K562 (cell line): ENCODE results near the gene SH3GL3. TPM values are rescaled to one million over a fixed set of nuclear protein-coding genes. Genes with fewer than 3 reads are reported as not detected.

ENCODE experiments used
- ATAC-seq: fragments of 200-7000 bp; cut with Tn5 transposase; 3 replicates; pipeline ENCODE4 v1.9.1; 2020; ENCODE audit warnings: moderate library complexity
- BruUV-seq: library from RNA; stranded (reverse); fragments of 400-500 nt; replicated peaks from 2 replicates; lab custom pipeline; 2021; lab: Mats Ljungman, UMichigan
- CTCF ChIA-PET: fragments of 300-600 bp; formaldehyde crosslinking; extraction: SDS; loops from one replicate; lab custom pipeline; 2021; ENCODE audit warnings: low intra/inter-chr PET ratio; lab: Yijun Ruan, JAX
- POLR2A ChIA-PET: fragments of 300-600, 350-650 bp; sonication (Branson Sonifier 250); formaldehyde crosslinking; extraction: SDS; loops from one replicate; lab custom pipeline; 2021; ENCODE audit warnings: antibody characterized with exemption, inconsistent platforms; lab: Yijun Ruan, JAX
- DNase-seq, 4 experiments: peaks; one replicate each; pipeline versions ENCODE4 v3.0.0 to v3.0.0-alpha.2; 2011 to 2018; ENCODE audit warnings: low spot score in 3 of 4, mixed read lengths in 3 of 4; ENCODE audit errors: extremely low read depth in 1 of 4
- FAIRE-seq: peaks from 2 replicates; lab custom pipeline; 2011; peaks lifted over from hg19 to GRCh38; lab: Jason Lieb, UNC
- H2AFZ ChIP-seq: 2 replicates; pipeline ENCODE4 v1.6.0; 2011; ENCODE audit warnings: low read depth, low read length, control low read depth, inconsistent platforms
- H3K27ac ChIP-seq: fragments of 200-600 bp; 3 replicates; pipeline ENCODE4 v1.8.0; 2011; ENCODE audit warnings: low read depth, mild to moderate bottlenecking, control low read depth, inconsistent platforms, low read length, moderate library complexity, mixed read lengths; ENCODE audit errors: extremely low read depth
- H3K27me3 ChIP-seq, 2 experiments: fragments of 300-600 bp in 1 of 2; 2 replicates in 1 of 2; 3 replicates in 1 of 2; pipeline versions ENCODE4 v1.6.0 to v1.8.0; 2011; ENCODE audit warnings: inconsistent platforms in 2 of 2, low read length in 2 of 2, mild to moderate bottlenecking in 1 of 2, mixed read lengths in 1 of 2, moderate library complexity in 1 of 2; ENCODE audit not compliant: control insufficient read depth in 2 of 2, insufficient read depth in 2 of 2
- H3K36me3 ChIP-seq: fragments of 300-600 bp; 3 replicates; pipeline ENCODE4 v1.8.0; 2011; ENCODE audit warnings: mild to moderate bottlenecking, low read length, inconsistent platforms; ENCODE audit not compliant: control insufficient read depth, insufficient read depth
- H3K4me1 ChIP-seq, 2 experiments: fragments of 200-600 bp in 1 of 2; replicated peaks in 1 of 2; 2 replicates in 1 of 2; 3 replicates in 1 of 2; pipeline versions ENCODE4 v1.5.1 to v1.8.0; 2011; ENCODE audit warnings: inconsistent platforms in 2 of 2, low read length in 2 of 2, mild to moderate bottlenecking in 1 of 2, mixed read lengths in 1 of 2, moderate library complexity in 1 of 2; ENCODE audit not compliant: control insufficient read depth in 2 of 2, insufficient read depth in 2 of 2
- H3K4me2 ChIP-seq: 2 replicates; pipeline ENCODE4 v1.6.1; 2011; ENCODE audit warnings: low read length, control low read depth, inconsistent platforms, mixed read lengths; ENCODE audit not compliant: insufficient read depth
- H3K4me3 ChIP-seq: fragments of 200-600 bp; sonication (generic), shearing (Covaris generic); 2 replicates; pipeline ENCODE4 v1.5.1; 2016; ENCODE audit warnings: control low read depth, inconsistent platforms
- H3K79me2 ChIP-seq: fragments of 200-600 bp; 3 replicates; pipeline ENCODE4 v1.8.0; 2011; ENCODE audit warnings: low read length, inconsistent platforms; ENCODE audit not compliant: control insufficient read depth, insufficient read depth
- H3K9ac ChIP-seq, 2 experiments: 2 replicates each; pipeline versions ENCODE4 v1.6.0 to v1.6.1; 2011; ENCODE audit warnings: low read depth in 2 of 2, low read length in 2 of 2, control low read depth in 1 of 2, inconsistent platforms in 1 of 2, mild to moderate bottlenecking in 1 of 2, mixed read lengths in 1 of 2; ENCODE audit not compliant: insufficient read depth in 1 of 2
- H3K9me1 ChIP-seq: one replicate; pipeline ENCODE4 v1.6.0; 2011; ENCODE audit warnings: inconsistent platforms, mild to moderate bottlenecking, low read length, moderate library complexity; ENCODE audit not compliant: control insufficient read depth, insufficient read depth
- H3K9me3 ChIP-seq: replicated peaks from 2 replicates; pipeline ENCODE4 v1.5.1; 2011; ENCODE audit warnings: low read depth, low read length, inconsistent platforms; ENCODE audit not compliant: control insufficient read depth, insufficient read depth
- H4K20me1 ChIP-seq: replicated peaks from 2 replicates; pipeline ENCODE4 v1.6.1; 2011; ENCODE audit warnings: low read length, inconsistent platforms, mixed read lengths; ENCODE audit not compliant: control insufficient read depth, insufficient read depth
- ARNT ChIP-seq, 2 experiments: fragments of 450-650 bp; IDR thresholded peaks; 2 replicates each; pipeline ENCODE4 v1.6.1; 2016; ENCODE audit warnings: mild to moderate bottlenecking in 1 of 2
- HIVEP1 ChIP-seq: fragments of 250-450 bp; sonication (Bioruptor Pico); IDR thresholded peaks from 2 replicates; pipeline ENCODE4 v1.4.0; 2020; ENCODE audit warnings: mild to moderate bottlenecking
- KHSRP ChIP-seq: fragments of 450-650 bp; IDR thresholded peaks from 2 replicates; pipeline ENCODE4 v1.6.1; 2017
- THAP12 ChIP-seq: fragments of 250-450 bp; sonication (Bioruptor Pico); IDR thresholded peaks from 2 replicates; pipeline ENCODE4 v1.9.0; 2021; ENCODE audit warnings: mild to moderate bottlenecking, inconsistent platforms
- TRIM28 ChIP-seq: fragments of 450-650 bp; IDR thresholded peaks from 2 replicates; pipeline ENCODE4 v1.6.1; 2017
- WGBS: fragments of 100-300 bp; shearing (Covaris generic); methylation state at CpG from one replicate; pipeline ENCODE4 v1.1.6; 2016; ENCODE audit warnings: low coverage, mixed read lengths; ENCODE audit not compliant: insufficient coverage; ENCODE audit errors: missing lambda C conversion rate; 5-methylcytosine and 5-hydroxymethylcytosine counted together
- in situ Hi-C: fragments of 300-500 bp; cut with MboI; formaldehyde crosslinking; loops from 4 replicates; pipeline ENCODE4 v1.15.0; 2018; ENCODE audit warnings: inconsistent platforms, mixed read lengths
- intact Hi-C: fragments of 100-400 bp; cut with micrococcal nuclease; formaldehyde crosslinking; loops from 2 replicates; pipeline ENCODE4 v1.14.2; 2022
- polyA plus RNA-seq, 8 experiments: library from polyadenylated mRNA; depleted of rRNA in 4 of 8; stranded (reverse) in 5 of 8; unstranded in 3 of 8; fragments of >200 nt; fragmentation: Nextera tagmentation in 2 of 8; fragmentation: Illumina TruSeq in 1 of 8; extraction: Ambion mirVana in 2 of 8; extraction: Trizol in 1 of 8; gene quantifications; 2 replicates each; pipeline versions ENCODE4 v1.2.1 to v1.2.3, GENCODE V29; 2011 to 2014; ENCODE audit warnings: inconsistent platforms in 1 of 8, missing spikeins in 1 of 8
- total RNA-seq, 7 experiments: library from RNA; depleted of rRNA in 6 of 7; stranded (reverse); fragments of >200 nt in 6 of 7; fragmentation: Illumina TruSeq in 2 of 7; extraction: Trizol in 2 of 7; gene quantifications; 2 replicates each; pipeline versions ENCODE4 v1.2.1 to v1.2.3, GENCODE V29; 2011 to 2021; ENCODE audit warnings: low replicate concordance in 1 of 7
- TF ChIP-seq, protein P1 (sequence below): sonication (generic); formaldehyde crosslinking; IDR thresholded peaks from 2 replicates; pipeline ENCODE4 v1.8.0; 2023; ENCODE audit warnings: missing genetic modification reagents, mild to moderate bottlenecking, borderline replicate concordance
- TF ChIP-seq, protein P2 (sequence below): fragments of 450-650 bp; formaldehyde crosslinking; IDR thresholded peaks from 2 replicates; pipeline ENCODE4 v1.4.0; 2022; ENCODE audit warnings: missing genetic modification characterization

The SH3GL3 gene
- total and polyA plus RNA-seq, 9 of the 15 experiments (the other 6 are each of a cell fraction or from before 2014, with no cell fraction given): 3.9 to 16.0 (median 9.7) TPM

DNA sequence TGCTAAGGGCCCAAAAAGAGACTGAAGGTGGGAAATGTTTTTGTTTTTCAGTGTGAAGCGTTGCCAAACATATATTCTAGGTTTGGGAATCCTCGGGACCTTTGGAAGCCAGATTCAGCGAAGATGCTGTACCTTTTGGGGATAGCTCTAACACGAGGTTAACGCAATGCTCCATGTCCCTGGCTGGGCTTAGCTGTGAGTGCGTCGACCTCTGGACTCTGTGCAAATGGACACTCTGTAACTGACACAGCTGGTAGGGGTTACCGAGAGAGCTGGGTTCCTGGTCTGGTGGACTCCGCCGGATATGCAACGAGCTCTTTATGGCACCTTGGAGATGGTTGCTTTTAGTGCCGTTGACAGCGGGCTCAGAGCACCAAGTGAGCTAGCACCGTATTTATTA is 724 bp upstream of the SH3GL3 start:
- no TSS peak for BruUV-seq
- Histone ChIP-seq H3K9me3 (no peaks in the 10 kb centered on the region), H3K79me2 (peaks cover 22% of the 10 kb centered on the region), H3K4me2 (peak overlapping the region; percentile 87), H4K20me1 (0 out of 2 replicates have a peak, but pooled peaks cover 5% of the 10 kb centered on the region), H3K9ac (peak overlapping the region; percentile 58 to 90; a peak in 1 of 4 replicates), H3K9me1 (no peaks in the 10 kb centered on the region), H2AFZ (peak overlapping the region; percentile 96), H3K4me3 (peak overlapping the region; percentile 62; the same call in 1 of the 2 replicates), H3K4me1 (peaks cover 18 to 19% of the 10 kb centered on the region in 2 experiments; a peak in 4 of 5 replicates), H3K27me3 (no peaks in the 10 kb centered on the region; a peak in 1 of 5 replicates), H3K27ac (no peak overlapping the region), H3K36me3 (no peaks in the 10 kb centered on the region)
- in situ Hi-C loops: no loop called here
- FAIRE-seq: no peak
- intact Hi-C loops: loop anchor here (2.0 kb wide), 1 partner anchor 112 kb away; no protein-coding TSS in a partner anchor
- ChIA-PET CTCF (interaction anchor here (1.6 kb wide), 1 partner anchor 113 kb away, joined by 13 read pairs; no protein-coding TSS in a partner anchor), POLR2A (interaction anchor here (0.9 to 1.6 kb wide), 5 partner anchors 10 to 116 kb away, joined by 3 to 6 read pairs (median 4); no protein-coding TSS in a partner anchor)
- no peak for DNase-seq
- WGBS: 70% methylated on average over 14 of the region's 14 CpGs
- no peak for ATAC-seq
- TF ChIP-seq ARNT (IDR thresholded peaks at IDR 0.05): no peak
- TF ChIP-seq, protein P1, sequence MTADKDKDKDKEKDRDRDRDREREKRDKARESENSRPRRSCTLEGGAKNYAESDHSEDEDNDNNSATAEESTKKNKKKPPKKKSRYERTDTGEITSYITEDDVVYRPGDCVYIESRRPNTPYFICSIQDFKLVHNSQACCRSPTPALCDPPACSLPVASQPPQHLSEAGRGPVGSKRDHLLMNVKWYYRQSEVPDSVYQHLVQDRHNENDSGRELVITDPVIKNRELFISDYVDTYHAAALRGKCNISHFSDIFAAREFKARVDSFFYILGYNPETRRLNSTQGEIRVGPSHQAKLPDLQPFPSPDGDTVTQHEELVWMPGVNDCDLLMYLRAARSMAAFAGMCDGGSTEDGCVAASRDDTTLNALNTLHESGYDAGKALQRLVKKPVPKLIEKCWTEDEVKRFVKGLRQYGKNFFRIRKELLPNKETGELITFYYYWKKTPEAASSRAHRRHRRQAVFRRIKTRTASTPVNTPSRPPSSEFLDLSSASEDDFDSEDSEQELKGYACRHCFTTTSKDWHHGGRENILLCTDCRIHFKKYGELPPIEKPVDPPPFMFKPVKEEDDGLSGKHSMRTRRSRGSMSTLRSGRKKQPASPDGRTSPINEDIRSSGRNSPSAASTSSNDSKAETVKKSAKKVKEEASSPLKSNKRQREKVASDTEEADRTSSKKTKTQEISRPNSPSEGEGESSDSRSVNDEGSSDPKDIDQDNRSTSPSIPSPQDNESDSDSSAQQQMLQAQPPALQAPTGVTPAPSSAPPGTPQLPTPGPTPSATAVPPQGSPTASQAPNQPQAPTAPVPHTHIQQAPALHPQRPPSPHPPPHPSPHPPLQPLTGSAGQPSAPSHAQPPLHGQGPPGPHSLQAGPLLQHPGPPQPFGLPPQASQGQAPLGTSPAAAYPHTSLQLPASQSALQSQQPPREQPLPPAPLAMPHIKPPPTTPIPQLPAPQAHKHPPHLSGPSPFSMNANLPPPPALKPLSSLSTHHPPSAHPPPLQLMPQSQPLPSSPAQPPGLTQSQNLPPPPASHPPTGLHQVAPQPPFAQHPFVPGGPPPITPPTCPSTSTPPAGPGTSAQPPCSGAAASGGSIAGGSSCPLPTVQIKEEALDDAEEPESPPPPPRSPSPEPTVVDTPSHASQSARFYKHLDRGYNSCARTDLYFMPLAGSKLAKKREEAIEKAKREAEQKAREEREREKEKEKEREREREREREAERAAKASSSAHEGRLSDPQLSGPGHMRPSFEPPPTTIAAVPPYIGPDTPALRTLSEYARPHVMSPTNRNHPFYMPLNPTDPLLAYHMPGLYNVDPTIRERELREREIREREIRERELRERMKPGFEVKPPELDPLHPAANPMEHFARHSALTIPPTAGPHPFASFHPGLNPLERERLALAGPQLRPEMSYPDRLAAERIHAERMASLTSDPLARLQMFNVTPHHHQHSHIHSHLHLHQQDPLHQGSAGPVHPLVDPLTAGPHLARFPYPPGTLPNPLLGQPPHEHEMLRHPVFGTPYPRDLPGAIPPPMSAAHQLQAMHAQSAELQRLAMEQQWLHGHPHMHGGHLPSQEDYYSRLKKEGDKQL (CRISPR knock-in tag): no peak
- TF ChIP-seq HIVEP1: no peak
- TF ChIP-seq TRIM28: no peak
- no peak for TF ChIP-seq KHSRP
- TF ChIP-seq, protein P2, sequence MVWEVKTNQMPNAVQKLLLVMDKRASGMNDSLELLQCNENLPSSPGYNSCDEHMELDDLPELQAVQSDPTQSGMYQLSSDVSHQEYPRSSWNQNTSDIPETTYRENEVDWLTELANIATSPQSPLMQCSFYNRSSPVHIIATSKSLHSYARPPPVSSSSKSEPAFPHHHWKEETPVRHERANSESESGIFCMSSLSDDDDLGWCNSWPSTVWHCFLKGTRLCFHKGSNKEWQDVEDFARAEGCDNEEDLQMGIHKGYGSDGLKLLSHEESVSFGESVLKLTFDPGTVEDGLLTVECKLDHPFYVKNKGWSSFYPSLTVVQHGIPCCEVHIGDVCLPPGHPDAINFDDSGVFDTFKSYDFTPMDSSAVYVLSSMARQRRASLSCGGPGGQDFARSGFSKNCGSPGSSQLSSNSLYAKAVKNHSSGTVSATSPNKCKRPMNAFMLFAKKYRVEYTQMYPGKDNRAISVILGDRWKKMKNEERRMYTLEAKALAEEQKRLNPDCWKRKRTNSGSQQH (CRISPR knock-in tag): no peak
- TF ChIP-seq THAP12 (CRISPR knock-in tag): no peak
